SK-N-MC (cell line): ENCODE measurements around the gene ISM1.

Experiments used
- EZH2 ChIP-seq: fragments of 200-600 bp; sonication (generic); IDR thresholded peaks from one replicate; pipeline ENCODE4 v1.6.1; 2017; ENCODE audit warnings: antibody characterized with exemption
- FOXP2 ChIP-seq: optimal IDR thresholded peaks from 2 replicates; pipeline ENCODE3; 2011; ENCODE audit warnings: mild to moderate bottlenecking, moderate library complexity; ENCODE audit not compliant: insufficient read depth; ENCODE audit errors: extremely low read length, control extremely low read depth
- POLR2AphosphoS5 ChIP-seq: IDR thresholded peaks from 2 replicates; pipeline ENCODE4 v1.6.1; 2012; ENCODE audit warnings: mild to moderate bottlenecking, low read depth, low read length, borderline replicate concordance

DNA sequence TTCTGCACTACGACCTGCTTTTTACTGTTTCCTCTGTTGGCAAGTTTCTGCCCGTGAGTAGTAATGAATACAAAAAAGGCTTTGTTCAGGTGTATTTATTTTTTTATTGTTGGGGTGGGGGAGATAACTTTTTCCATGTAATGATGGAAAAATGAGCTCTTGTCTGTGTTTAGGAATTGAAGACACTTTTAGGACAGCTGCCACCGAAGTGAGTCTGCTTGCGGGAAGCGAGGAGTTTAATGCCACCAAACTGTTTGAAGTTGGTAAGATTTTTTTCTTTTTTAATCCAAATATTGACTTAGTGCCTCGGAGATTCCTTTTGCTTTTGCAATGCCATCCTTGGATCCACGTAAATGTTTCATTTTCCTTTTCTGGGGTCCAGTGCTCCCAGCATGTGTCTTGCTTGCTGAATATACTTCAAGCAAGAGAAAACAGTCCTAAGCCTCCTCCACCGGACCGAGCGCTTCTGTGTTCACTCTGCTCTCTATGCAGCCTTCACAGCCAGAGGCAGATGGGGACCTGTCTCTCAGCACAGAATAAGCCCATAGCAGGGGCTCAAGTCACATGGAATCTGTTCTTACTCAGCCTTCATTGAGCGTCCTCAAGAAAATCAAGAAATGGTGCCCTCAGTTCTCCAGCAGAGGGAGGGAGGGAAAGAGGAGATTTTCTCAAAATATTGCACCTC lies 71.3 kb downstream of the ISM1 start:
- TF ChIP-seq POLR2AphosphoS5 (no peak), EZH2 (no peak), FOXP2 (no peak)
